Right renal cortex interstitium (tissue), 3 donors: Measurements from ENCODE around the gene OARD1. TPM values are rescaled to one million over a fixed set of nuclear protein-coding genes. Genes with fewer than 3 reads are reported as not detected.
"Not testable (repeated sequence)": the region's sequence is repeated elsewhere in the genome, so short reads cannot be mapped to it uniquely, and the experiment has no call there.

Source experiments
- DNase-seq, 3 donors: peaks; one replicate each; pipeline ENCODE4 v3.0.0-alpha.2; 2013; ENCODE audit warnings: low read depth in 3 of 3, low spot score in 2 of 3
- polyA plus RNA-seq, 3 donors: library from polyadenylated mRNA; unstranded; fragments of 120-200 nt; gene quantifications; one replicate each; pipeline ENCODE4 v1.2.1, GENCODE V29; 2013; ENCODE audit not compliant: insufficient read length in 3 of 3

The OARD1 gene
- 10 to 100 TPM; 64.6 to 73.3 (median 70.2) TPM for polyA plus RNA-seq

GRCh38 chr6:41071923-41072835 lies at the start of gene OARD1:
Gene OARD1, minus strand, starts transcription at chr6:41072356. Its CDS starts 722 bp downstream, at chr6:41071634.
- peak; percentile 98 to 99 (median 98) for DNase-seq

GRCh38 chr6:41120058-41120457 lies 47.9 kb upstream of the OARD1 start:
- DNase-seq: no peak

GRCh38 chr6:41119508-41119907 lies 47.4 kb upstream of the OARD1 start:
- DNase-seq: no peak

- DNase-seq: not testable (repeated sequence)
These were observed 42.9 kb upstream of the OARD1 start for GRCh38 chr6:41115027-41115426.

- no peak for DNase-seq
These were observed 38.9 kb upstream of the OARD1 start for GRCh38 chr6:41111017-41111416.

GRCh38 chr6:41103847-41104246 lies 31.7 kb upstream of the OARD1 start:
- no peak for DNase-seq

- no peak for DNase-seq
These were observed 28.7 kb upstream of the OARD1 start for GRCh38 chr6:41100871-41101287.

GRCh38 chr6:41098366-41098765 lies 26.2 kb upstream of the OARD1 start:
- no peak for DNase-seq

GRCh38 chr6:41097467-41098090 lies 25.4 kb upstream of the OARD1 start:
- no peak for DNase-seq

GRCh38 chr6:41093729-41094128 lies 21.6 kb upstream of the OARD1 start:
- DNase-seq: no peak

- DNase-seq: no peak
These were observed 20.4 kb upstream of the OARD1 start for GRCh38 chr6:41092421-41093140.

GRCh38 chr6:41090841-41091761 lies 18.9 kb upstream of the OARD1 start:
- no peak for DNase-seq

- no peak for DNase-seq
These were observed 16.3 kb upstream of the OARD1 start for GRCh38 chr6:41088451-41088850.

GRCh38 chr6:41085182-41085581 lies 13.0 kb upstream of the OARD1 start:
- DNase-seq: no peak

GRCh38 chr6:41083072-41083471 lies 10.9 kb upstream of the OARD1 start:
- DNase-seq: no peak

- no peak for DNase-seq
These were observed 8.5 kb upstream of the OARD1 start for GRCh38 chr6:41080621-41081020.

GRCh38 chr6:41079080-41079479 lies 6.9 kb upstream of the OARD1 start:
- DNase-seq: no peak

GRCh38 chr6:41078101-41078500 lies 5.9 kb upstream of the OARD1 start:
- DNase-seq: no peak

- DNase-seq: no peak
These were observed 5.4 kb upstream of the OARD1 start for GRCh38 chr6:41077536-41077935.
